K562 (cell line): ENCODE measurements around the gene SNX19. TPM values are rescaled to one million over a fixed set of nuclear protein-coding genes. Genes with fewer than 3 reads are reported as not detected.

Experiments used
- ARNT ChIP-seq, 2 experiments: fragments of 450-650 bp; IDR thresholded peaks; 2 replicates each; pipeline ENCODE4 v1.6.1; 2016; ENCODE audit warnings: mild to moderate bottlenecking in 1 of 2
- CBFA2T2 ChIP-seq: fragments of 450-650 bp; conservative IDR thresholded peaks from 2 replicates; pipeline ENCODE4 v1.6.1; 2017; ENCODE audit warnings: mild to moderate bottlenecking
- CXXC5 ChIP-seq: fragments of 250-450 bp; sonication (Bioruptor Pico); IDR thresholded peaks from 2 replicates; pipeline ENCODE4 v1.8.0; 2022; ENCODE audit warnings: inconsistent platforms, mild to moderate bottlenecking, moderate library complexity
- ELF4 ChIP-seq: fragments of 450-650 bp; formaldehyde crosslinking; IDR thresholded peaks from 2 replicates; pipeline ENCODE4 v1.4.0; 2022; ENCODE audit warnings: missing genetic modification characterization
- GATAD2B ChIP-seq: fragments of 450-650 bp; IDR thresholded peaks from 2 replicates; pipeline ENCODE4 v1.6.1; 2017; ENCODE audit warnings: mild to moderate bottlenecking, borderline replicate concordance
- KAT8 ChIP-seq: fragments of 450-650 bp; IDR thresholded peaks from 2 replicates; pipeline ENCODE4 v1.6.1; 2016; ENCODE audit warnings: low read depth, mild to moderate bottlenecking
- NCOA2 ChIP-seq, 2 experiments: fragments of 450-650 bp; IDR thresholded peaks; 2 replicates each; pipeline ENCODE4 v1.6.1; 2018; ENCODE audit warnings: mild to moderate bottlenecking in 2 of 2, moderate library complexity in 1 of 2; ENCODE audit not compliant: partially characterized antibody in 2 of 2
- NCOA6 ChIP-seq: fragments of 450-650 bp; IDR thresholded peaks from 2 replicates; pipeline ENCODE4 v1.6.1; 2017; ENCODE audit warnings: mild to moderate bottlenecking
- NRF1 ChIP-seq, 2 experiments: fragments of 450-650 bp; IDR thresholded peaks in 1 of 2; conservative IDR thresholded peaks in 1 of 2; 2 replicates each; pipeline ENCODE4 v1.6.1; 2014; ENCODE audit warnings: mild to moderate bottlenecking in 2 of 2
- PRMT5 ChIP-seq: sonication (generic); formaldehyde crosslinking; IDR thresholded peaks from 2 replicates; pipeline ENCODE4 v1.5.0; 2020; ENCODE audit warnings: missing genetic modification reagents
- RBM17 ChIP-seq: fragments of 200-400 bp; formaldehyde crosslinking; IDR thresholded peaks from 2 replicates; pipeline ENCODE4 v1.6.1; 2017; ENCODE audit warnings: low read depth, mild to moderate bottlenecking, low read length, borderline replicate concordance
- RFX7 ChIP-seq: fragments of 250-450 bp; sonication (Bioruptor Pico); IDR thresholded peaks from 2 replicates; pipeline ENCODE4 v1.5.1; 2021; ENCODE audit warnings: mild to moderate bottlenecking
- SMAD1 ChIP-seq: fragments of 150-350 bp; IDR thresholded peaks from 2 replicates; pipeline ENCODE4 v1.6.1; 2014; ENCODE audit warnings: low read length, low read depth; ENCODE audit not compliant: partially characterized antibody
- TEAD4 ChIP-seq, 2 experiments: sonication (generic) in 1 of 2; formaldehyde crosslinking in 1 of 2; IDR thresholded peaks; 2 replicates each; pipeline versions ENCODE4 v1.6.1 to v1.8.0; 2012 to 2022; ENCODE audit warnings: borderline replicate concordance in 1 of 2, inconsistent platforms in 1 of 2, low read length in 1 of 2, mild to moderate bottlenecking in 1 of 2, missing genetic modification reagents in 1 of 2
- U2AF2 ChIP-seq: fragments of 200-400 bp; formaldehyde crosslinking; optimal IDR thresholded peaks from 2 replicates; pipeline ENCODE3; 2017; ENCODE audit warnings: low read depth, mild to moderate bottlenecking, low read length
- ZFP36 ChIP-seq: fragments of 150-350 bp; IDR thresholded peaks from 2 replicates; pipeline ENCODE4 v1.6.1; 2018; ENCODE audit warnings: low read length, low read depth; ENCODE audit not compliant: partially characterized antibody
- ZNF175 ChIP-seq: fragments of 200-800 bp; sonication (Bioruptor generic); IDR thresholded peaks from 2 replicates; pipeline ENCODE4 v1.6.1; 2016; ENCODE audit warnings: low read depth, mild to moderate bottlenecking, missing genetic modification characterization, missing compliant biosample characterization
- ZNF217 ChIP-seq: sonication (generic); formaldehyde crosslinking; IDR thresholded peaks from 2 replicates; pipeline ENCODE4 v1.8.0; 2022; ENCODE audit warnings: mild to moderate bottlenecking, missing genetic modification reagents
- ZNF384 ChIP-seq: IDR thresholded peaks from 2 replicates; pipeline ENCODE4 v1.6.1; 2012; ENCODE audit warnings: low read depth, low read length, improper control_type of control experiment
- polyA plus RNA-seq, 8 experiments: library from polyadenylated mRNA; depleted of rRNA in 4 of 8; stranded (reverse) in 5 of 8; unstranded in 3 of 8; fragments of >200 nt; fragmentation: Nextera tagmentation in 2 of 8; fragmentation: Illumina TruSeq in 1 of 8; extraction: Ambion mirVana in 2 of 8; extraction: Trizol in 1 of 8; gene quantifications; 2 replicates each; pipeline versions ENCODE4 v1.2.1 to v1.2.3, GENCODE V29; 2011 to 2014; ENCODE audit warnings: inconsistent platforms in 1 of 8, missing spikeins in 1 of 8
- total RNA-seq, 7 experiments: library from RNA; depleted of rRNA in 6 of 7; stranded (reverse); fragments of >200 nt in 6 of 7; fragmentation: Illumina TruSeq in 2 of 7; extraction: Trizol in 2 of 7; gene quantifications; 2 replicates each; pipeline versions ENCODE4 v1.2.1 to v1.2.3, GENCODE V29; 2011 to 2021; ENCODE audit warnings: low replicate concordance in 1 of 7
- TF ChIP-seq, protein P1 (sequence below): fragments of 250-450 bp; sonication (Bioruptor Pico); IDR thresholded peaks from 2 replicates; pipeline ENCODE4 v1.8.0; 2021; ENCODE audit warnings: moderate library complexity, mild to moderate bottlenecking, inconsistent platforms
- TF ChIP-seq, protein P2 (sequence below): fragments of 200-800 bp; sonication (Bioruptor generic); IDR thresholded peaks from 2 replicates; pipeline ENCODE4 v1.6.1; 2017; ENCODE audit warnings: missing genetic modification characterization, missing compliant biosample characterization
- TF ChIP-seq, protein P3 (sequence below), 2 experiments: fragments of 450-650 bp in 1 of 2; IDR thresholded peaks; 2 replicates each; pipeline ENCODE4 v1.6.1; 2011 to 2017; ENCODE audit warnings: low read depth in 2 of 2, antibody characterized with exemption in 1 of 2, borderline replicate concordance in 1 of 2, low read length in 1 of 2, mild to moderate bottlenecking in 1 of 2, mixed read lengths in 1 of 2; ENCODE audit not compliant: control insufficient read depth in 1 of 2
- TF ChIP-seq, protein P4 (sequence below): sonication (generic); formaldehyde crosslinking; IDR thresholded peaks from 2 replicates; pipeline ENCODE4 v1.8.1; 2022; ENCODE audit warnings: missing genetic modification reagents

Gene SNX19
- total and polyA plus RNA-seq, 9 of the 15 experiments (the other 6 are each of a cell fraction or from before 2014, with no cell fraction given): 2.2 to 31.3 (median 19.6) TPM

DNA sequence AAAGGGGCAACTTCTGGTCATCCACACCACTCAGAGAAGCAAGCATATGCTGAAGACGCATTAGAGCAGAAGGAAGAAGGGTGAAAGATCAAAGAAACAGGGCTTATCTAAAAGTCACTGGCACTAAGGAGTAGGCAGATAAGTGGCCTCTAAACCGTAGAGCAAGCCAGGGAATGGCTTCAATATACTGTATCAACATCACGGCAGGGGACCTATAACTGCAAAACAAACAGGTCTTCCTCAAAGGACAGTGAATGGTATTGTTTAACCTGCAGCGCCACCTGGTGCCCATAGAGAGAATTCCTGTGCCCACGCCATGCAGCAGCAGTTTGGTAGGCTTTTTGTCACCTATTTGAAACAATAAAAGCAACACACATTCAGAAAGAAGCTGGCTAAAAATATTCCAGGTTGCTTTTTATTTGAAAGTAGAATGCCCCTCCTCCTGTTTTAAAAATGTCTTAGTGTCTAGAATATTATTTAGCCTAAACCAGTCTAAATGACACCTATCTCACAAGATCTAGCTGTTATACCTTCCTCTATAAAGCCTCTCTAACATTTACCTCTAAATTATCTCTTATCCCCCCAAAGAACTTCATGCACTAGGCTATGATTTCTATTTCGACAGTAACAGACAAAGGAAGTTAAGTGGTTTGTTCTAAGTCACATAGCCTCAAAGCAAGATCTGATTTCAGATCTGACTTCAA, 21.8 kb downstream of the SNX19 start (continued):
- TF ChIP-seq, protein P1, sequence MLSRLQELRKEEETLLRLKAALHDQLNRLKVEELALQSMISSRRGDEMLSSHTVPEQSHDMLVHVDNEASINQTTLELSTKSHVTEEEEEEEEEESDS (CRISPR knock-in tag): no peak
- TF ChIP-seq ARNT (IDR thresholded peaks at IDR 0.05) (no peak), KAT8 (no peak), PRMT5 (CRISPR knock-in tag) (no peak), NCOA2 (IDR thresholded peaks at IDR 0.05; ENCODE audit: partially characterized antibody in 2 of 2) (peak in 1 of 2 experiments; percentile 18), NRF1 (conservative IDR thresholded peaks at IDR 0.05 in 1 of 2, IDR thresholded peaks at IDR 0.05 in 1 of 2) (no peak), CBFA2T2 (peak; percentile 45), ZNF217 (CRISPR knock-in tag) (no peak), RFX7 (CRISPR knock-in tag) (no peak), ZFP36 (no peak), ELF4 (CRISPR knock-in tag) (no peak), U2AF2 (no peak), ZNF175 (CRISPR knock-in tag) (no peak), TEAD4 (IDR thresholded peaks at IDR 0.05; ENCODE audit: low read length) (peak; percentile 57), TEAD4 (CRISPR knock-in tag; IDR thresholded peaks at IDR 0.05; ENCODE audit: borderline replicate concordance) (no peak), NCOA6 (no peak), RBM17 (no peak), CXXC5 (CRISPR knock-in tag) (no peak), ZNF384 (no peak), GATAD2B (0 out of 2 replicates have a peak, but pooled peaks have one; percentile 32), SMAD1 (no peak)
- TF ChIP-seq, protein P2, sequence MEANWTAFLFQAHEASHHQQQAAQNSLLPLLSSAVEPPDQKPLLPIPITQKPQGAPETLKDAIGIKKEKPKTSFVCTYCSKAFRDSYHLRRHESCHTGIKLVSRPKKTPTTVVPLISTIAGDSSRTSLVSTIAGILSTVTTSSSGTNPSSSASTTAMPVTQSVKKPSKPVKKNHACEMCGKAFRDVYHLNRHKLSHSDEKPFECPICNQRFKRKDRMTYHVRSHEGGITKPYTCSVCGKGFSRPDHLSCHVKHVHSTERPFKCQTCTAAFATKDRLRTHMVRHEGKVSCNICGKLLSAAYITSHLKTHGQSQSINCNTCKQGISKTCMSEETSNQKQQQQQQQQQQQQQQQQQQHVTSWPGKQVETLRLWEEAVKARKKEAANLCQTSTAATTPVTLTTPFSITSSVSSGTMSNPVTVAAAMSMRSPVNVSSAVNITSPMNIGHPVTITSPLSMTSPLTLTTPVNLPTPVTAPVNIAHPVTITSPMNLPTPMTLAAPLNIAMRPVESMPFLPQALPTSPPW: no peak
- TF ChIP-seq, protein P3, sequence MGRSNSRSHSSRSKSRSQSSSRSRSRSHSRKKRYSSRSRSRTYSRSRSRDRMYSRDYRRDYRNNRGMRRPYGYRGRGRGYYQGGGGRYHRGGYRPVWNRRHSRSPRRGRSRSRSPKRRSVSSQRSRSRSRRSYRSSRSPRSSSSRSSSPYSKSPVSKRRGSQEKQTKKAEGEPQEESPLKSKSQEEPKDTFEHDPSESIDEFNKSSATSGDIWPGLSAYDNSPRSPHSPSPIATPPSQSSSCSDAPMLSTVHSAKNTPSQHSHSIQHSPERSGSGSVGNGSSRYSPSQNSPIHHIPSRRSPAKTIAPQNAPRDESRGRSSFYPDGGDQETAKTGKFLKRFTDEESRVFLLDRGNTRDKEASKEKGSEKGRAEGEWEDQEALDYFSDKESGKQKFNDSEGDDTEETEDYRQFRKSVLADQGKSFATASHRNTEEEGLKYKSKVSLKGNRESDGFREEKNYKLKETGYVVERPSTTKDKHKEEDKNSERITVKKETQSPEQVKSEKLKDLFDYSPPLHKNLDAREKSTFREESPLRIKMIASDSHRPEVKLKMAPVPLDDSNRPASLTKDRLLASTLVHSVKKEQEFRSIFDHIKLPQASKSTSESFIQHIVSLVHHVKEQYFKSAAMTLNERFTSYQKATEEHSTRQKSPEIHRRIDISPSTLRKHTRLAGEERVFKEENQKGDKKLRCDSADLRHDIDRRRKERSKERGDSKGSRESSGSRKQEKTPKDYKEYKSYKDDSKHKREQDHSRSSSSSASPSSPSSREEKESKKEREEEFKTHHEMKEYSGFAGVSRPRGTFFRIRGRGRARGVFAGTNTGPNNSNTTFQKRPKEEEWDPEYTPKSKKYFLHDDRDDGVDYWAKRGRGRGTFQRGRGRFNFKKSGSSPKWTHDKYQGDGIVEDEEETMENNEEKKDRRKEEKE (IDR thresholded peaks at IDR 0.05; ENCODE audit: borderline replicate concordance in 1 of 2, control insufficient read depth in 1 of 2, low read depth in 2 of 2, low read length in 1 of 2): no peak
- TF ChIP-seq, protein P4, sequence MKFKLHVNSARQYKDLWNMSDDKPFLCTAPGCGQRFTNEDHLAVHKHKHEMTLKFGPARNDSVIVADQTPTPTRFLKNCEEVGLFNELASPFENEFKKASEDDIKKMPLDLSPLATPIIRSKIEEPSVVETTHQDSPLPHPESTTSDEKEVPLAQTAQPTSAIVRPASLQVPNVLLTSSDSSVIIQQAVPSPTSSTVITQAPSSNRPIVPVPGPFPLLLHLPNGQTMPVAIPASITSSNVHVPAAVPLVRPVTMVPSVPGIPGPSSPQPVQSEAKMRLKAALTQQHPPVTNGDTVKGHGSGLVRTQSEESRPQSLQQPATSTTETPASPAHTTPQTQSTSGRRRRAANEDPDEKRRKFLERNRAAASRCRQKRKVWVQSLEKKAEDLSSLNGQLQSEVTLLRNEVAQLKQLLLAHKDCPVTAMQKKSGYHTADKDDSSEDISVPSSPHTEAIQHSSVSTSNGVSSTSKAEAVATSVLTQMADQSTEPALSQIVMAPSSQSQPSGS (CRISPR knock-in tag): no peak
